Smooth muscle cell (in vitro differentiated cells): Measurements from ENCODE around the gene ZNF474. TPM values are rescaled to one million over a fixed set of nuclear protein-coding genes. Genes with fewer than 3 reads are reported as not detected.

Source experiments
- DNase-seq: peaks from one replicate; lab custom pipeline; 2025; ENCODE audit not compliant: unreplicated experiment; lab: John Stamatoyannopoulos, UW
- H2AFZ ChIP-seq: fragments of 200-600 bp; sonication (generic); 2 replicates; pipeline ENCODE4 v1.6.0; 2016; ENCODE audit warnings: antibody characterized with exemption, low read depth, mild to moderate bottlenecking
- H3F3A ChIP-seq: fragments of 200-600 bp; sonication (generic); 2 replicates; pipeline ENCODE4 v1.6.0; 2017; ENCODE audit warnings: antibody characterized with exemption, low read depth
- H3K27ac ChIP-seq: fragments of 200-600 bp; sonication (generic); 2 replicates; pipeline ENCODE4 v1.5.1; 2016; ENCODE audit warnings: low read depth, mild to moderate bottlenecking
- H3K27me3 ChIP-seq: fragments of 200-600 bp; sonication (generic); 2 replicates; pipeline ENCODE4 v1.6.1; 2016; ENCODE audit warnings: low read depth, mild to moderate bottlenecking
- H3K36me3 ChIP-seq: fragments of 200-600 bp; sonication (generic); 2 replicates; pipeline ENCODE4 v1.5.1; 2016; ENCODE audit warnings: low read depth
- H3K4me1 ChIP-seq: fragments of 200-600 bp; sonication (generic); 2 replicates; pipeline ENCODE4 v1.5.1; 2016; ENCODE audit warnings: low read depth
- H3K4me2 ChIP-seq: fragments of 200-600 bp; sonication (generic); 2 replicates; pipeline ENCODE4 v1.6.0; 2016; ENCODE audit warnings: mild to moderate bottlenecking
- H3K4me3 ChIP-seq: fragments of 200-600 bp; sonication (generic); 2 replicates; pipeline ENCODE4 v1.5.1; 2016; ENCODE audit warnings: mild to moderate bottlenecking
- H3K79me2 ChIP-seq: fragments of 200-600 bp; sonication (generic); 2 replicates; pipeline ENCODE4 v1.6.0; 2016; ENCODE audit warnings: low read depth, mild to moderate bottlenecking
- H3K9ac ChIP-seq: fragments of 200-600 bp; sonication (generic); 2 replicates; pipeline ENCODE4 v1.6.0; 2016; ENCODE audit warnings: low read depth
- H3K9me3 ChIP-seq: fragments of 200-600 bp; sonication (generic); replicated peaks from 2 replicates; pipeline ENCODE4 v1.5.1; 2016; ENCODE audit warnings: low read depth
- H4K20me1 ChIP-seq: fragments of 200-600 bp; sonication (generic); 2 replicates; pipeline ENCODE4 v1.6.0; 2016; ENCODE audit warnings: low read depth
- CTCF ChIP-seq: fragments of 200-600 bp; sonication (generic); IDR thresholded peaks from 2 replicates; pipeline ENCODE4 v1.5.1; 2017; ENCODE audit warnings: borderline replicate concordance, mild to moderate bottlenecking, antibody characterized with exemption; ENCODE audit not compliant: insufficient read depth, poor library complexity, severe bottlenecking
- WGBS: methylation state at CpG from one replicate; pipeline ENCODE4 v1.1.7; 2016; ENCODE audit warnings: low lambda C conversion rate; 5-methylcytosine and 5-hydroxymethylcytosine counted together
- polyA plus RNA-seq: library from polyadenylated mRNA; unstranded; fragments of >200 nt; fragmentation: Nextera tagmentation; extraction: Ambion mirVana; gene quantifications from 2 replicates; pipeline ENCODE4 v1.2.1, GENCODE V29; 2016
- total RNA-seq: library from RNA; depleted of rRNA; stranded (reverse); fragments of >200 nt; gene quantifications from 2 replicates; pipeline ENCODE4 v1.2.3, GENCODE V29; 2014

The ZNF474 gene
- total and polyA plus RNA-seq, 2 experiments from 2014 or later = 1.1 to 2.2 TPM

DNA sequence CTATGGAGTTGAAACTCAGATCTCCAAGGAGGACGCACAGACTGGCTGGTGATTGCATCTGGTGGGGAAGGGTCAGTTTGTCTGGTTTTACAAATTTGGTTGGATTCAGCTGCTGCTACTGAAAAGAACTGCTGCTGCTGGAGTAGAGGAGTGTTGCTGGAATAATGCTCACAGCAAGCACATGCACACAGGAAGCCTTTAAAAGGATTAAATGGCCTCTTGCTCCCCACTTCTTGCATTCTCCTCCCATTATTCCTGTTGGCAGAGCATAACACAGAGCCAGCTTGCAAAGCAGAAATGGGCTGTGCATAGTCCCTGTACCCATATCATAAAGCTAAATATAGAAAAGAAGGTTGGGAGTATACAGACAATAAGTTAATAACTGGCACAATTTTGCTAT, 16.6 kb downstream of the ZNF474 start:
- Histone ChIP-seq H3K9ac (no peak overlapping the region), H2AFZ (no peak overlapping the region), H3K4me1 (peaks cover 29% of the 10 kb centered on the region), H3K27ac (no peak overlapping the region), H3F3A (peaks cover 26% of the 10 kb centered on the region), H3K4me2 (no peak overlapping the region), H3K9me3 (no peaks in the 10 kb centered on the region), H4K20me1 (no peaks in the 10 kb centered on the region), H3K27me3 (no peaks in the 10 kb centered on the region), H3K79me2 (no peaks in the 10 kb centered on the region), H3K4me3 (no peak overlapping the region), H3K36me3 (no peaks in the 10 kb centered on the region)
- DNase-seq = no peak
- WGBS = 93% methylated on average over 1 of the region's 1 CpG
- TF ChIP-seq CTCF = no peak

- Histone ChIP-seq H3K4me2 (peak overlapping the region; percentile 26), H3K79me2 (no peaks in the 10 kb centered on the region), H3K27me3 (no peaks in the 10 kb centered on the region), H3K27ac (peak overlapping the region; percentile 93), H3K9ac (no peak overlapping the region), H3F3A (peaks cover 5% of the 10 kb centered on the region), H4K20me1 (no peaks in the 10 kb centered on the region), H3K9me3 (no peaks in the 10 kb centered on the region), H2AFZ (peak overlapping the region; percentile 44), H3K36me3 (no peaks in the 10 kb centered on the region), H3K4me1 (peaks cover 45% of the 10 kb centered on the region), H3K4me3 (no peak overlapping the region)
- no peak for TF ChIP-seq CTCF
- no peak for DNase-seq
- WGBS = 59% methylated on average over 4 of the region's 4 CpGs
Observed at GRCh38 chr5:122149321-122150090, 20.2 kb downstream of the ZNF474 start.

- no peak for TF ChIP-seq CTCF
- H3K9me3 ChIP-seq = no peaks in the 10 kb centered on the region
- H3K4me1 ChIP-seq = peaks cover 49% of the 10 kb centered on the region
- DNase-seq = no peak
- H3K36me3 ChIP-seq = no peaks in the 10 kb centered on the region
- no peaks in the 10 kb centered on the region for H3K27me3 ChIP-seq
- no peaks in the 10 kb centered on the region for H3K79me2 ChIP-seq
- H3K9ac ChIP-seq = peak overlapping the region; percentile 10
- no peaks in the 10 kb centered on the region for H4K20me1 ChIP-seq
- peak overlapping the region; percentile 93 for H3K27ac ChIP-seq
- no peak overlapping the region for H2AFZ ChIP-seq
- no peak overlapping the region for H3K4me3 ChIP-seq
- peak overlapping the region; percentile 26 for H3K4me2 ChIP-seq
- H3F3A ChIP-seq = peaks cover 9% of the 10 kb centered on the region
- WGBS = 54% methylated on average over 2 of the region's 2 CpGs
Observed at GRCh38 chr5:122150215-122150614, 20.9 kb downstream of the ZNF474 start.

- Histone ChIP-seq H3K27me3 (no peaks in the 10 kb centered on the region), H3K36me3 (no peaks in the 10 kb centered on the region), H3K9ac (peak overlapping the region; percentile 75), H3K9me3 (no peaks in the 10 kb centered on the region), H4K20me1 (no peaks in the 10 kb centered on the region), H3K4me2 (peak overlapping the region; percentile 26), H3K79me2 (no peaks in the 10 kb centered on the region), H2AFZ (no peak overlapping the region), H3K4me1 (peaks cover 43% of the 10 kb centered on the region), H3F3A (peaks cover 9% of the 10 kb centered on the region), H3K4me3 (no peak overlapping the region), H3K27ac (peak overlapping the region; percentile 93)
- WGBS = 1% methylated on average over 4 of the region's 4 CpGs
- no peak for TF ChIP-seq CTCF
- DNase-seq = no peak
Observed at GRCh38 chr5:122151640-122152039, 22.3 kb downstream of the ZNF474 start.
